Activated CD8-positive, alpha-beta T cell treated with anti-CD3 and anti-CD28 coated beads for 36 hours (primary cell): ENCODE data around the gene NOP53. TPM values are rescaled to one million over a fixed set of nuclear protein-coding genes. Genes with fewer than 3 reads are reported as not detected.

Experiments
- ATAC-seq: fragments of 200-7000 bp; cut with Tn5 transposase; one replicate; pipeline ENCODE4 v1.10.0; 2021; ENCODE audit warnings: mild to moderate bottlenecking, moderate library complexity
- CTCF ChIA-PET: fragments of 350-600 bp; sonication (Branson Sonifier 250); formaldehyde crosslinking; loops from one replicate; lab custom pipeline; 2021; ENCODE audit warnings: antibody characterized with exemption; lab: Charles Lee
- POLR2A ChIA-PET: fragments of 350-600 bp; sonication (Branson Sonifier 250); formaldehyde crosslinking; loops from one replicate; lab custom pipeline; 2021; ENCODE audit warnings: antibody characterized with exemption; lab: Charles Lee
- DNase-seq: peaks from one replicate; pipeline ENCODE4 v3.0.0-alpha.2; 2020
- H3K27ac Mint-ChIP-seq: one replicate; pipeline ENCODE4 v1.8.0; 2021; ENCODE audit warnings: mild to moderate bottlenecking, mixed read lengths
- H3K27me3 Mint-ChIP-seq: one replicate; pipeline ENCODE4 v1.8.0; 2021; ENCODE audit warnings: mixed read lengths
- H3K36me3 Mint-ChIP-seq: one replicate; pipeline ENCODE4 v1.8.0; 2021; ENCODE audit warnings: low read depth, mixed read lengths
- H3K4me1 Mint-ChIP-seq: one replicate; pipeline ENCODE4 v1.8.0; 2021; ENCODE audit warnings: low read depth, mixed read lengths
- H3K4me3 Mint-ChIP-seq: one replicate; pipeline ENCODE4 v1.8.0; 2021; ENCODE audit warnings: mild to moderate bottlenecking, moderate library complexity, mixed read lengths
- H3K9me3 Mint-ChIP-seq: one replicate; pipeline ENCODE4 v1.8.0; 2021; ENCODE audit warnings: mixed read lengths
- intact Hi-C: fragments of 100-400 bp; cut with micrococcal nuclease; formaldehyde crosslinking; loops from one replicate; pipeline ENCODE4 v1.10.0; 2022
- total RNA-seq, 2 experiments: library from RNA; stranded (reverse); gene quantifications; one replicate each; pipeline ENCODE4 v1.2.3, GENCODE V29; 2021
- TF ChIP-seq, protein P1 (sequence below): fragments of 200-600 bp; IDR thresholded peaks from one replicate; pipeline ENCODE4 v1.8.0; 2022; ENCODE audit warnings: antibody characterized with exemption, mild to moderate bottlenecking

The NOP53 gene
- total RNA-seq, 2 experiments from 2014 or later, result 300 to 301 TPM

DNA sequence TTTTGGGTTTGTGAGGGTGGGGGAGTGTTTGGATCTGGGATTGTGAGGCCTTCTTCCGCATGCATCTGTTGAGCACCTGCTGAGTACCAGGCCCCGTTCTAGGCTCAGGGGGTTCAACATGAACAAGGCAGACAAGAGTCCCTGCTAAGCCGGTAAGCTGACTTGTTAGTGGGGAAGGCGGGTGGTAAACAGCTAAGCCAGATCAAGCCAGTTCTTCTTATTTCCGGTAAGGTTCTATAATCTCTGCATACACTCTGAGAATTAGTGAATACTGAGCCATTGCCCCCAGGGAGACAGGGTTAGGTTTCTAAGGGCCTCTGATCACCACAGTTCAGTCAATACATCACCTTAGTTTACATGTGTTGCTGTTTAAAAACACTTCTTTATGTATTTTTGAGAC is 42.0 kb upstream of the NOP53 start:
- Mint-ChIP-seq H3K27ac (no peak overlapping the region), H3K9me3 (no peaks in the 10 kb centered on the region), H3K4me3 (no peak overlapping the region), H3K4me1 (no peaks in the 10 kb centered on the region), H3K36me3 (peaks cover 4% of the 10 kb centered on the region), H3K27me3 (peaks cover 3% of the 10 kb centered on the region)
- no peak for DNase-seq
- intact Hi-C loops, result no loop called here
- ChIA-PET CTCF (interaction anchor here (3.2 to 6.3 kb wide), 2 partner anchors 9 to 268 kb away, joined by 12 to 91 read pairs; partner anchors contain the start of gene EHD2), POLR2A (no interaction called here)
- TF ChIP-seq, protein P1, sequence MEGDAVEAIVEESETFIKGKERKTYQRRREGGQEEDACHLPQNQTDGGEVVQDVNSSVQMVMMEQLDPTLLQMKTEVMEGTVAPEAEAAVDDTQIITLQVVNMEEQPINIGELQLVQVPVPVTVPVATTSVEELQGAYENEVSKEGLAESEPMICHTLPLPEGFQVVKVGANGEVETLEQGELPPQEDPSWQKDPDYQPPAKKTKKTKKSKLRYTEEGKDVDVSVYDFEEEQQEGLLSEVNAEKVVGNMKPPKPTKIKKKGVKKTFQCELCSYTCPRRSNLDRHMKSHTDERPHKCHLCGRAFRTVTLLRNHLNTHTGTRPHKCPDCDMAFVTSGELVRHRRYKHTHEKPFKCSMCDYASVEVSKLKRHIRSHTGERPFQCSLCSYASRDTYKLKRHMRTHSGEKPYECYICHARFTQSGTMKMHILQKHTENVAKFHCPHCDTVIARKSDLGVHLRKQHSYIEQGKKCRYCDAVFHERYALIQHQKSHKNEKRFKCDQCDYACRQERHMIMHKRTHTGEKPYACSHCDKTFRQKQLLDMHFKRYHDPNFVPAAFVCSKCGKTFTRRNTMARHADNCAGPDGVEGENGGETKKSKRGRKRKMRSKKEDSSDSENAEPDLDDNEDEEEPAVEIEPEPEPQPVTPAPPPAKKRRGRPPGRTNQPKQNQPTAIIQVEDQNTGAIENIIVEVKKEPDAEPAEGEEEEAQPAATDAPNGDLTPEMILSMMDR, result no peak
- no peak for ATAC-seq

DNA sequence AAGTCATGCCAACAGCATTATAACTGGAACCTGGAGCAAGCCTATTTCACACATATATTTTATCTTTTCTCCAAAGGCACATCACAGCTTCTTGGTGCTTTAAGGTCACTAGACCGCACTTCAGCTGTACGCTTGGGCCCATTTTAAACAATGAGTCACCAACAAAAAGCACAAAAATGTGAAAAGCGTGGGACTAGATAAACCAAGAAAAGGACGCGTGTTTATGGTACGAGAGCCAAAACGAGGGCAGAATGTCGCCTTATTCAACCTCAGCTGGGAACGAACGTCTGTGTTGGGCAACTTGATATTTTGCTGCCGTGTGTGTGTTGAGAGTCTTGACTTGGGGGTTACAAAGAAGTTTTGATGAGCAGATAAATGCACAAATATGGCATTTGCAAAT is 41.3 kb upstream of the NOP53 start:
- Mint-ChIP-seq H3K36me3 (peaks cover 4% of the 10 kb centered on the region), H3K27ac (no peak overlapping the region), H3K4me3 (no peak overlapping the region), H3K4me1 (no peaks in the 10 kb centered on the region), H3K27me3 (peaks cover 3% of the 10 kb centered on the region), H3K9me3 (no peaks in the 10 kb centered on the region)
- TF ChIP-seq, protein P1, result no peak
- POLR2A ChIA-PET, result no interaction called here
- no peak for ATAC-seq
- CTCF ChIA-PET, result interaction anchor here (1.3 to 6.3 kb wide), 3 partner anchors 9 to 275 kb away, joined by 3 to 91 read pairs (median 12); partner anchors contain the start of gene EHD2
- DNase-seq, result no peak
- intact Hi-C loops, result no loop called here

DNA sequence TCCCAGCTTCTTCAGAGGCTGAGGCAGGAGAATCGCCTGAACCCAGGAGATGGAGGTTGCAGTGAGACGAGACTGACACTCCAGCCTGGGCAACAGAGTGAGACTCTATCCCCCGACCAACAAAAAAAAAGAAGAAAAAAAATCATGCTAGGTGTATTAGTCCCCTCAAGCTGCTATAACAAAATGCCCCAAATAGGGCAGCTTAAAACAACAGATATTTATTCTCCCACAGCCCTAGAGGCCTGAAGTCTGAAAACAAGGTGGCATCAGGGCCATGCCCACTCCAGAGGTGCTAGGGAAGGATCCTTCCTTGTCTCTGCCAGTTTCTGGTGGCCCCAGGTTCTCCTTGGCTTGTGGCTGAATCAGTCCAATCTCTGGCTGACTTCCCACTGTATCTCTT is 40.7 kb upstream of the NOP53 start:
- Mint-ChIP-seq H3K27ac (no peak overlapping the region), H3K36me3 (peaks cover 4% of the 10 kb centered on the region), H3K27me3 (peaks cover 3% of the 10 kb centered on the region), H3K4me1 (no peaks in the 10 kb centered on the region), H3K4me3 (no peak overlapping the region), H3K9me3 (no peaks in the 10 kb centered on the region)
- ATAC-seq (no peak), DNase-seq (no peak)
- intact Hi-C loops, result no loop called here
- ChIA-PET CTCF (interaction anchor here (1.3 to 6.3 kb wide), 3 partner anchors 8 to 276 kb away, joined by 3 to 91 read pairs (median 12); partner anchors contain the start of gene EHD2), POLR2A (no interaction called here)
- TF ChIP-seq, protein P1, result no peak

DNA sequence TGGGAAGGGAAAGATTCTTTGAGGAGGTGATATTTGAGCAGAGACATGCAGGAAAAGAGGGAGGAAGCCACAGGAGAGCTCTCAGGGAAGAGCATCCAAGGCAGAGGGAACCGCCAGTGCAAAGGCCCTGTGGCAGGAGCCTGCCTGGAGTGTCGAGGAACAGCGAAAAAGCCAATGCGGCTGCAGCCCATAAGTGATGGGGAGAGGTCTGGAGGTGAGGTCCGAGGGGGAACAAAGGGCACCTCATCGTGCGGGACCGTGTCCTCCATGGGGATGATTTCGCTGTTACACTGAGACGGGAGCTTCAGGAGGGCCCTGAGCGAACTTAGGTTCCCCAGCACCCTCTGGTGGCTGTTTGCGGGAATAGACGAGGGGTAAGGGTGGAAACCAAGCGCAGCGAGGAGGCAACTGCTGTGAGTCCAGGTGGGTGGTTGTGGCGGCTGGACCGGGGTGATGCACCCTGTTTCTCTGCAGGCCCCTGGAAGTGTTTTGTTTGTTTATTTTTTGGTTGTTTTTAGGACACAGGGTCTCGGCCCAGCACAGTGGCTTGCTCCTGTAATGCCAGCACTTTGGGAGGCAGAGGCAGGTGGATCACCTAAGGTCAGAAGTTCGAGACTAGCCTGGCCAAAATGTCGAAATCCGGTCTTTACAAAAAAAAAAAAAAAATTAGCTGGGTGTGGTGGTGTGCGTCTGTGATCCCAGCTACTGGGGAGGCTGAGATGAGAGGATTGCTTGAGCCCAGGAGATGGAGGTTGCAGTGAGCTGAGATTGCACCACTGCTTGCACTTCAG is 38.0 kb upstream of the NOP53 start:
- H3K4me1 Mint-ChIP-seq, result no peaks in the 10 kb centered on the region
- no peak overlapping the region for H3K27ac Mint-ChIP-seq
- intact Hi-C loops, result loop anchor here (2.0 kb wide), 1 partner anchor 37 kb away; the partner anchor contains the start of gene NOP53
- H3K4me3 Mint-ChIP-seq, result no peak overlapping the region
- POLR2A ChIA-PET, result interaction anchor here (0.5 to 1.5 kb wide), 5 partner anchors 38 to 208 kb away, joined by 3 to 4 read pairs (median 3); no protein-coding TSS in a partner anchor
- no peaks in the 10 kb centered on the region for H3K9me3 Mint-ChIP-seq
- TF ChIP-seq, protein P1, result peak; percentile 88
- CTCF ChIA-PET, result interaction anchor here (0.6 to 6.3 kb wide), 33 partner anchors 8 to 423 kb away, joined by 3 to 91 read pairs (median 4); partner anchors contain the start of genes DHX34 and NOP53
- peaks cover 4% of the 10 kb centered on the region for H3K36me3 Mint-ChIP-seq
- DNase-seq (peak; percentile 88), ATAC-seq (peak; percentile 99)
- peaks cover 9% of the 10 kb centered on the region for H3K27me3 Mint-ChIP-seq
